MM.1S (cell line): ENCODE measurements around the gene XPC.

ENCODE experiments used
- DNase-seq: peaks from one replicate; pipeline ENCODE4 v3.0.0-alpha.2; 2015
- H2AFZ ChIP-seq: fragments of 300-600 bp; sonication (generic); 2 replicates; pipeline ENCODE4 v1.6.0; 2016; ENCODE audit warnings: antibody characterized with exemption, low read length
- H3F3A ChIP-seq: fragments of 300-600 bp; sonication (generic); 2 replicates; pipeline ENCODE4 v1.6.1; 2016; ENCODE audit warnings: mild to moderate bottlenecking, antibody characterized with exemption, low read length, moderate library complexity, mixed read lengths; ENCODE audit not compliant: insufficient read depth
- H3K27ac ChIP-seq: fragments of 300-600 bp; sonication (generic); 2 replicates; pipeline ENCODE4 v1.5.1; 2016; ENCODE audit warnings: mild to moderate bottlenecking, low read length
- H3K27me3 ChIP-seq: fragments of 300-600 bp; sonication (generic); replicated peaks from 2 replicates; pipeline ENCODE4 v1.6.0; 2016; ENCODE audit warnings: low read length; ENCODE audit not compliant: insufficient read depth
- H3K36me3 ChIP-seq: fragments of 300-600 bp; sonication (generic); replicated peaks from 2 replicates; pipeline ENCODE4 v1.6.1; 2016; ENCODE audit warnings: mild to moderate bottlenecking, low read length, mixed read lengths; ENCODE audit not compliant: insufficient read depth
- H3K4me1 ChIP-seq: fragments of 300-600 bp; sonication (generic); 2 replicates; pipeline ENCODE4 v1.6.1; 2016; ENCODE audit warnings: low read length, mixed read lengths
- H3K4me2 ChIP-seq: fragments of 300-600 bp; sonication (generic); 2 replicates; pipeline ENCODE4 v1.6.0; 2016; ENCODE audit warnings: low read depth, low read length
- H3K4me3 ChIP-seq: fragments of 300-600 bp; sonication (generic); 2 replicates; pipeline ENCODE4 v1.5.1; 2016; ENCODE audit warnings: low read length, mixed read lengths
- H3K79me2 ChIP-seq: fragments of 300-600 bp; sonication (generic); 2 replicates; pipeline ENCODE4 v1.6.1; 2016; ENCODE audit warnings: mixed run types, low read length, mixed read lengths
- H3K9ac ChIP-seq: fragments of 300-600 bp; sonication (generic); 2 replicates; pipeline ENCODE4 v1.6.1; 2016; ENCODE audit warnings: low read length, mixed read lengths
- H3K9me2 ChIP-seq: fragments of 300-600 bp; sonication (generic); replicated peaks from 2 replicates; pipeline ENCODE4 v1.6.1; 2016; ENCODE audit warnings: mild to moderate bottlenecking, low read length, mixed read lengths; ENCODE audit not compliant: insufficient read depth
- H3K9me3 ChIP-seq: fragments of 300-600 bp; sonication (generic); replicated peaks from 2 replicates; pipeline ENCODE4 v1.6.1; 2016; ENCODE audit warnings: mild to moderate bottlenecking, low read length, mixed read lengths; ENCODE audit not compliant: insufficient read depth
- H4K20me1 ChIP-seq: fragments of 300-600 bp; sonication (generic); 2 replicates; pipeline ENCODE4 v1.6.1; 2016; ENCODE audit warnings: mild to moderate bottlenecking, low read length, moderate library complexity, mixed read lengths; ENCODE audit not compliant: insufficient read depth
- EZH2 ChIP-seq: fragments of 300-600 bp; sonication (generic); optimal IDR thresholded peaks from 2 replicates; pipeline ENCODE3; 2017; ENCODE audit warnings: low read depth, mild to moderate bottlenecking, antibody characterized with exemption, low read length, mixed read lengths
- EZH2phosphoT487 ChIP-seq: fragments of 300-600 bp; sonication (generic); IDR thresholded peaks from 2 replicates; pipeline ENCODE4 v1.6.1; 2018; ENCODE audit warnings: antibody characterized with exemption, low read length
- TF ChIP-seq, protein P1 (sequence below): fragments of 300-600 bp; sonication (generic); IDR thresholded peaks from 2 replicates; pipeline ENCODE4 v1.5.1; 2016; ENCODE audit warnings: antibody characterized with exemption, low read length, mixed read lengths

The XPC gene

GRCh38 chr3:14200841-14201240, 22.4 kb upstream of the XPC start:
- no peaks in the 10 kb centered on the region for H3K4me1 ChIP-seq
- H3F3A ChIP-seq: no peaks in the 10 kb centered on the region
- H3K9me2 ChIP-seq: no peaks in the 10 kb centered on the region
- H4K20me1 ChIP-seq: no peaks in the 10 kb centered on the region
- no peaks in the 10 kb centered on the region for H3K27me3 ChIP-seq
- H3K4me3 ChIP-seq: no peak overlapping the region
- no peak overlapping the region for H2AFZ ChIP-seq
- no peaks in the 10 kb centered on the region; the same call in 1 of the 2 replicates for H3K36me3 ChIP-seq
- H3K9me3 ChIP-seq: no peaks in the 10 kb centered on the region
- H3K79me2 ChIP-seq: 0 out of 2 replicates have a peak, but pooled peaks cover 8% of the 10 kb centered on the region
- no peak overlapping the region for H3K4me2 ChIP-seq
- no peak for TF ChIP-seq EZH2phosphoT487
- TF ChIP-seq, protein P1, sequence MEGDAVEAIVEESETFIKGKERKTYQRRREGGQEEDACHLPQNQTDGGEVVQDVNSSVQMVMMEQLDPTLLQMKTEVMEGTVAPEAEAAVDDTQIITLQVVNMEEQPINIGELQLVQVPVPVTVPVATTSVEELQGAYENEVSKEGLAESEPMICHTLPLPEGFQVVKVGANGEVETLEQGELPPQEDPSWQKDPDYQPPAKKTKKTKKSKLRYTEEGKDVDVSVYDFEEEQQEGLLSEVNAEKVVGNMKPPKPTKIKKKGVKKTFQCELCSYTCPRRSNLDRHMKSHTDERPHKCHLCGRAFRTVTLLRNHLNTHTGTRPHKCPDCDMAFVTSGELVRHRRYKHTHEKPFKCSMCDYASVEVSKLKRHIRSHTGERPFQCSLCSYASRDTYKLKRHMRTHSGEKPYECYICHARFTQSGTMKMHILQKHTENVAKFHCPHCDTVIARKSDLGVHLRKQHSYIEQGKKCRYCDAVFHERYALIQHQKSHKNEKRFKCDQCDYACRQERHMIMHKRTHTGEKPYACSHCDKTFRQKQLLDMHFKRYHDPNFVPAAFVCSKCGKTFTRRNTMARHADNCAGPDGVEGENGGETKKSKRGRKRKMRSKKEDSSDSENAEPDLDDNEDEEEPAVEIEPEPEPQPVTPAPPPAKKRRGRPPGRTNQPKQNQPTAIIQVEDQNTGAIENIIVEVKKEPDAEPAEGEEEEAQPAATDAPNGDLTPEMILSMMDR: no peak
- no peak for TF ChIP-seq EZH2
- no peak for DNase-seq
- no peak overlapping the region for H3K27ac ChIP-seq
- H3K9ac ChIP-seq: no peak overlapping the region

GRCh38 chr3:14200276-14200675, 21.9 kb upstream of the XPC start:
- H3K9me3 ChIP-seq: no peaks in the 10 kb centered on the region
- DNase-seq: no peak
- H3K79me2 ChIP-seq: peaks cover 12% of the 10 kb centered on the region
- no peaks in the 10 kb centered on the region for H3K9me2 ChIP-seq
- no peak for TF ChIP-seq EZH2
- TF ChIP-seq, protein P1: no peak
- TF ChIP-seq EZH2phosphoT487: no peak
- H3K27me3 ChIP-seq: no peaks in the 10 kb centered on the region
- no peaks in the 10 kb centered on the region; the same call in 1 of the 2 replicates for H3K36me3 ChIP-seq
- no peak overlapping the region for H3K27ac ChIP-seq
- no peaks in the 10 kb centered on the region for H3F3A ChIP-seq
- no peaks in the 10 kb centered on the region for H4K20me1 ChIP-seq
- H3K4me2 ChIP-seq: no peak overlapping the region
- H3K4me3 ChIP-seq: no peak overlapping the region
- no peaks in the 10 kb centered on the region for H3K4me1 ChIP-seq
- no peak overlapping the region for H2AFZ ChIP-seq
- no peak overlapping the region for H3K9ac ChIP-seq

- no peaks in the 10 kb centered on the region for H3K9me2 ChIP-seq
- H3K4me2 ChIP-seq: no peak overlapping the region
- no peak overlapping the region for H3K4me3 ChIP-seq
- DNase-seq: no peak
- H3F3A ChIP-seq: no peaks in the 10 kb centered on the region
- H3K27me3 ChIP-seq: no peaks in the 10 kb centered on the region
- H4K20me1 ChIP-seq: no peaks in the 10 kb centered on the region
- H3K4me1 ChIP-seq: no peaks in the 10 kb centered on the region
- no peak overlapping the region for H3K9ac ChIP-seq
- no peaks in the 10 kb centered on the region for H3K9me3 ChIP-seq
- no peaks in the 10 kb centered on the region; the same call in 1 of the 2 replicates for H3K36me3 ChIP-seq
- peaks cover 18% of the 10 kb centered on the region for H3K79me2 ChIP-seq
- no peak overlapping the region for H2AFZ ChIP-seq
- H3K27ac ChIP-seq: no peak overlapping the region
- TF ChIP-seq, protein P1: no peak
These were observed 21.2 kb upstream of the XPC start for GRCh38 chr3:14199641-14200040.
